AG09309 (cell line): ENCODE results near the gene GSTM1.
A peak's percentile ranks its signal among the peaks of the same experiment; 100 is the strongest.
"Not testable (repeated sequence)": the region's sequence is repeated elsewhere in the genome, so short reads cannot be mapped to it uniquely, and the experiment has no call there.

Source experiments
- DNase-seq: peaks from one replicate; pipeline ENCODE4 v3.0.0-alpha.2; 2010; ENCODE audit warnings: low read depth
- H3K4me3 ChIP-seq: 2 replicates; pipeline ENCODE4 v1.5.1; 2011; ENCODE audit warnings: mild to moderate bottlenecking, low read depth, low read length, moderate library complexity; ENCODE audit not compliant: control insufficient read depth
- CTCF ChIP-seq: IDR thresholded peaks from 2 replicates; pipeline ENCODE4 v1.5.1; 2011; ENCODE audit warnings: mild to moderate bottlenecking, low read depth, low read length, inconsistent platforms; ENCODE audit not compliant: insufficient read depth, control insufficient read depth; ENCODE audit errors: missing control alignments

GSTM1 gene

GRCh38 chr1:109659997-109660690, 27.5 kb upstream of the GSTM1 start:
- no peak for DNase-seq
- H3K4me3 ChIP-seq, result no peak overlapping the region
- TF ChIP-seq CTCF, result no peak

- DNase-seq, H3K4me3 ChIP-seq: not testable (repeated sequence)
Measured at GRCh38 chr1:109660691-109661026, 27.0 kb upstream of the GSTM1 start.

GRCh38 chr1:109661391-109661790, 26.2 kb upstream of the GSTM1 start:
- DNase-seq, result no peak
- no peak overlapping the region for H3K4me3 ChIP-seq
- no peak for TF ChIP-seq CTCF

GRCh38 chr1:109664671-109665070, 22.9 kb upstream of the GSTM1 start:
- no peak for DNase-seq
- no peak overlapping the region for H3K4me3 ChIP-seq
- no peak for TF ChIP-seq CTCF

GRCh38 chr1:109667452-109668122, 20.0 kb upstream of the GSTM1 start, which contains the start of gene GSTM2:
TSS of gene GSTM2 (plus strand) at chr1:109668057. CDS start at chr1:109668116, 59 bp downstream.
- peak within 1 kb of the TSS; percentile 64 for H3K4me3 ChIP-seq
- DNase-seq, result no peak
- TF ChIP-seq CTCF, result no peak

GRCh38 chr1:109668123-109668775, 19.4 kb upstream of the GSTM1 start:
- no peak for DNase-seq
- TF ChIP-seq CTCF, result no peak
- H3K4me3 ChIP-seq, result peak overlapping the region; percentile 64
